H1 (cell line): ENCODE measurements around the gene SLC1A2. TPM values are rescaled to one million over a fixed set of nuclear protein-coding genes. Genes with fewer than 3 reads are reported as not detected.

Experiments used
- CTCF ChIA-PET: fragments of 300-600 bp; sonication (Branson Sonifier 250); formaldehyde crosslinking; loops from one replicate; lab custom pipeline; 2021; ENCODE audit not compliant: partially characterized antibody; lab: Charles Lee
- POLR2A ChIA-PET: fragments of 300-600 bp; sonication (Branson Sonifier 250); formaldehyde crosslinking; loops from one replicate; lab custom pipeline; 2021; ENCODE audit warnings: inconsistent platforms; ENCODE audit not compliant: partially characterized antibody; lab: Charles Lee
- DNase-seq, 2 experiments: peaks; one replicate each; pipeline versions ENCODE4 v3.0.0 to v3.0.0-alpha.2; 2010 to 2022; ENCODE audit warnings: low spot score in 2 of 2, low read depth in 1 of 2, mixed read lengths in 1 of 2
- FAIRE-seq: peaks from 2 replicates; lab custom pipeline; 2011; peaks lifted over from hg19 to GRCh38; lab: Jason Lieb, UNC
- H2AFZ ChIP-seq: 2 replicates; pipeline ENCODE4 v1.8.1; 2012; ENCODE audit warnings: low read length, inconsistent platforms
- H2AK5ac ChIP-seq: 2 replicates; pipeline ENCODE4 v1.6.1; 2013; ENCODE audit warnings: low read depth, low read length
- H2BK120ac ChIP-seq: replicated peaks from 2 replicates; pipeline ENCODE3; 2013; ENCODE audit warnings: low read depth, low read length, inconsistent platforms
- H2BK12ac ChIP-seq: 2 replicates; pipeline ENCODE4 v1.6.1; 2013; ENCODE audit warnings: low read depth, low read length
- H2BK15ac ChIP-seq: 2 replicates; pipeline ENCODE4 v1.6.1; 2013; ENCODE audit warnings: low read length
- H2BK20ac ChIP-seq: 2 replicates; pipeline ENCODE4 v1.6.1; 2013; ENCODE audit warnings: low read length
- H2BK5ac ChIP-seq: 2 replicates; pipeline ENCODE4 v1.6.1; 2013; ENCODE audit warnings: low read depth, low read length
- H3K14ac ChIP-seq: 2 replicates; pipeline ENCODE4 v1.6.1; 2013; ENCODE audit warnings: inconsistent platforms; ENCODE audit not compliant: insufficient read length
- H3K18ac ChIP-seq: 2 replicates; pipeline ENCODE4 v1.6.1; 2013; ENCODE audit warnings: low read length; ENCODE audit errors: extremely low read depth
- H3K23ac ChIP-seq: 2 replicates; pipeline ENCODE4 v1.6.1; 2013; ENCODE audit warnings: inconsistent platforms; ENCODE audit not compliant: insufficient read length
- H3K23me2 ChIP-seq: 2 replicates; pipeline ENCODE4 v1.6.1; 2013; ENCODE audit warnings: low read depth, low read length
- H3K27ac ChIP-seq: 2 replicates; pipeline ENCODE4 v1.6.1; 2011; ENCODE audit warnings: low read depth, low read length, inconsistent platforms
- H3K27me3 ChIP-seq, 4 experiments: replicated peaks in 1 of 4; 1 replicate in 1 of 4; 2 replicates in 3 of 4; pipeline versions ENCODE4 v1.6.1 to v1.8.1; 2011 to 2013; ENCODE audit warnings: low read length in 3 of 4, mild to moderate bottlenecking in 3 of 4, inconsistent platforms in 2 of 4, mixed read lengths in 2 of 4, moderate library complexity in 1 of 4; ENCODE audit not compliant: control insufficient read depth in 3 of 4, insufficient read depth in 3 of 4; ENCODE audit errors: extremely low read depth in 1 of 4
- H3K36me3 ChIP-seq, 4 experiments: 2 replicates each; pipeline versions ENCODE4 v1.6.1 to v1.8.1; 2011 to 2013; ENCODE audit warnings: mild to moderate bottlenecking in 4 of 4, low read length in 3 of 4, moderate library complexity in 2 of 4, control low read depth in 1 of 4, inconsistent platforms in 1 of 4; ENCODE audit not compliant: insufficient read depth in 4 of 4, control insufficient read depth in 2 of 4
- H3K4ac ChIP-seq: replicated peaks from 2 replicates; pipeline ENCODE3; 2013; ENCODE audit warnings: low read length, low read depth, mixed read lengths, inconsistent platforms; ENCODE audit not compliant: insufficient read length
- H3K4me1 ChIP-seq, 4 experiments: replicated peaks in 1 of 4; 1 replicate in 1 of 4; 2 replicates in 3 of 4; pipeline versions ENCODE4 v1.6.1 to v1.8.1; 2011 to 2013; ENCODE audit warnings: low read length in 3 of 4, inconsistent platforms in 2 of 4, mixed read lengths in 1 of 4; ENCODE audit not compliant: insufficient read depth in 4 of 4, control insufficient read depth in 3 of 4
- H3K4me2 ChIP-seq, 2 experiments: 2 replicates each; pipeline versions ENCODE4 v1.6.1 to v1.8.1; 2011 to 2013; ENCODE audit warnings: low read depth in 2 of 2, low read length in 2 of 2, control low read depth in 1 of 2, inconsistent platforms in 1 of 2, mild to moderate bottlenecking in 1 of 2; ENCODE audit not compliant: insufficient read depth in 1 of 2
- H3K4me3 ChIP-seq, 4 experiments: fragments of 200-600, 300-600 bp in 1 of 4; sonication (generic), shearing (Covaris generic), sonication (Bioruptor Twin) in 1 of 4; 2 replicates each; pipeline versions ENCODE4 v1.5.1 to v1.8.1; 2011 to 2016; ENCODE audit warnings: low read length in 4 of 4, low read depth in 3 of 4, control low read depth in 2 of 4, inconsistent platforms in 2 of 4, mild to moderate bottlenecking in 2 of 4, mixed read lengths in 1 of 4, moderate library complexity in 1 of 4; ENCODE audit not compliant: insufficient read depth in 2 of 4; ENCODE audit errors: extremely low read depth in 1 of 4
- H3K56ac ChIP-seq: replicated peaks from 2 replicates; pipeline ENCODE3; 2013; ENCODE audit warnings: low read depth, mild to moderate bottlenecking, mixed read lengths, low read length, inconsistent platforms; ENCODE audit not compliant: insufficient read length
- H3K79me1 ChIP-seq: 2 replicates; pipeline ENCODE4 v1.6.1; 2013; ENCODE audit warnings: low read depth, low read length, control low read depth
- H3K79me2 ChIP-seq, 2 experiments: 2 replicates each; pipeline versions ENCODE4 v1.6.1 to v1.8.1; 2012 to 2013; ENCODE audit warnings: low read length in 2 of 2, mild to moderate bottlenecking in 2 of 2, inconsistent platforms in 1 of 2; ENCODE audit not compliant: insufficient read depth in 2 of 2, control insufficient read depth in 1 of 2
- H3K9ac ChIP-seq, 4 experiments: replicated peaks in 1 of 4; 1 replicate in 1 of 4; 2 replicates in 3 of 4; pipeline versions ENCODE4 v1.6.1 to v1.8.1; 2011 to 2013; ENCODE audit warnings: low read depth in 3 of 4, low read length in 3 of 4, control low read depth in 2 of 4, mild to moderate bottlenecking in 2 of 4, moderate library complexity in 2 of 4, inconsistent platforms in 1 of 4; ENCODE audit errors: extremely low read depth in 1 of 4
- H3K9me3 ChIP-seq, 2 experiments: 2 replicates each; pipeline versions ENCODE4 v1.6.1 to v1.8.1; 2012 to 2013; ENCODE audit warnings: mild to moderate bottlenecking in 2 of 2, moderate library complexity in 2 of 2, control low read depth in 1 of 2, inconsistent platforms in 1 of 2, low read depth in 1 of 2, low read length in 1 of 2, mixed read lengths in 1 of 2; ENCODE audit not compliant: insufficient read depth in 2 of 2
- H4K20me1 ChIP-seq, 2 experiments: replicated peaks in 1 of 2; 2 replicates each; pipeline versions ENCODE3 to v1.8.1; 2011 to 2013; ENCODE audit warnings: inconsistent platforms in 2 of 2, low read length in 2 of 2, mild to moderate bottlenecking in 1 of 2; ENCODE audit not compliant: insufficient read depth in 2 of 2, control insufficient read depth in 1 of 2
- H4K5ac ChIP-seq: 2 replicates; pipeline ENCODE4 v1.6.1; 2013; ENCODE audit warnings: low read length, low read depth, mixed read lengths, inconsistent platforms; ENCODE audit not compliant: insufficient read length
- H4K8ac ChIP-seq: 2 replicates; pipeline ENCODE4 v1.8.0; 2013; ENCODE audit warnings: mild to moderate bottlenecking, moderate library complexity, low read length, inconsistent platforms; ENCODE audit not compliant: insufficient read depth; ENCODE audit errors: extremely low read depth
- H4K91ac ChIP-seq: replicated peaks from 2 replicates; pipeline ENCODE3; 2013; ENCODE audit warnings: low read length, mixed read lengths, inconsistent platforms; ENCODE audit not compliant: insufficient read length
- GABPA ChIP-seq: IDR thresholded peaks from 2 replicates; pipeline ENCODE4 v1.6.1; 2011; ENCODE audit warnings: mild to moderate bottlenecking, low read length, moderate library complexity, borderline replicate concordance; ENCODE audit not compliant: insufficient read depth
- KDM5A ChIP-seq: fragments of 200-600 bp; IDR thresholded peaks from 2 replicates; pipeline ENCODE4 v1.7.1; 2012; ENCODE audit warnings: mild to moderate bottlenecking, low read length, inconsistent platforms, mixed read lengths
- RXRA ChIP-seq: IDR thresholded peaks from 2 replicates; pipeline ENCODE4 v1.6.1; 2011; ENCODE audit warnings: low read depth, mild to moderate bottlenecking, low read length, moderate library complexity; ENCODE audit not compliant: insufficient read depth
- SRF ChIP-seq: IDR thresholded peaks from 2 replicates; pipeline ENCODE4 v1.6.1; 2011; ENCODE audit warnings: mild to moderate bottlenecking, low read depth, low read length, moderate library complexity
- TAF7 ChIP-seq: optimal IDR thresholded peaks from 2 replicates; pipeline ENCODE3; 2011; ENCODE audit warnings: low read depth, mild to moderate bottlenecking, inconsistent platforms, low read length, moderate library complexity, borderline replicate concordance
- WGBS, 2 experiments: shearing (Covaris generic) in 1 of 2; methylation state at CpG; one replicate each; pipeline versions ENCODE4 v1.1.6 to v1.1.7; 2013 to 2015; ENCODE audit warnings: low lambda C conversion rate in 2 of 2, mixed read lengths in 2 of 2, inconsistent platforms in 1 of 2, low coverage in 1 of 2, missing lambda C conversion rate in 1 of 2; ENCODE audit not compliant: insufficient replicate concordance in 2 of 2, insufficient coverage in 1 of 2, insufficient read length in 1 of 2; ENCODE audit errors: extremely low coverage in 1 of 2, missing lambda C conversion rate in 1 of 2; 5-methylcytosine and 5-hydroxymethylcytosine counted together
- polyA plus RNA-seq, 7 experiments: library from polyadenylated mRNA; depleted of rRNA in 3 of 7; stranded (reverse) in 5 of 7; unstranded in 2 of 7; fragments of >200 nt in 5 of 7; fragments of 200-250 nt in 2 of 7; gene quantifications; 1 replicate in 5 of 7; 2 replicates in 1 of 7; 4 replicates in 1 of 7; pipeline versions ENCODE4 v1.2.1 to v1.2.3, GENCODE V29; 2011 to 2013; ENCODE audit warnings: missing spikeins in 2 of 7, mixed read lengths in 2 of 7
- total RNA-seq: library from RNA; stranded (reverse); fragmentation: NEBNext Ultra II Directional; extraction: Animal tissue kit (Norgen Biotek cat#: 25700); gene quantifications from 2 replicates; pipeline ENCODE4 v1.2.1, GENCODE V29; 2021
- TF ChIP-seq, protein P1 (sequence below): IDR thresholded peaks from 2 replicates; pipeline ENCODE4 v1.6.1; 2012; ENCODE audit warnings: low read length, inconsistent platforms

Gene SLC1A2
- total and polyA plus RNA-seq, 2 of the 8 experiments (the other 6 are each of a cell fraction or from before 2014, with no cell fraction given), result 0.57 to 1.2 TPM

DNA sequence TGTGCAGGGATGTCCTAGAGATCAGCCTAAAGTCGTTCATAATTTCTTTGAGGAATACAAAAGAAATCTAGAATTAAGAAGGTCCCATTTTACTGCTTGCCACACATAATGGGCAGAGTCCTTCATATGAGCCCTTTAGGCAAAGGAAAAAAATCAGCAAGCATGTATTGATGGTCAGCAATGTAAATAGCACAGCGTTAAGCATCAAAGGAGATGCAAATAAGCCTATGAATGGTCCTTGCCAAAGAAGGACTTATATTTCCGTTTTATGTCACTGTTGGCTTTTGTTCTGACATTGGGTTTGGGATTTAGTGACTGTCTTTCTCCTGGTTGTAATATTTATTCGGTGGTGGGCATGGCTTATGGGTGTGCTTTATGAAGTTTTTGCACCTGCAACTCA, 210.6 kb downstream of the SLC1A2 start:
- Histone ChIP-seq H3K14ac (no peak overlapping the region), H2BK120ac (no peak overlapping the region), H3K9me3 (no peaks in the 10 kb centered on the region), H3K18ac (no peak overlapping the region), H3K36me3 (no peaks in the 10 kb centered on the region), H3K23ac (no peak overlapping the region), H3K27me3 (no peaks in the 10 kb centered on the region), H4K20me1 (no peaks in the 10 kb centered on the region), H2BK5ac (no peak overlapping the region), H3K56ac (no peak overlapping the region), H3K79me1 (no peaks in the 10 kb centered on the region), H2AK5ac (no peak overlapping the region), H3K27ac (no peak overlapping the region), H2BK20ac (no peak overlapping the region), H2BK15ac (no peak overlapping the region), H3K4me3 (no peak overlapping the region), H2BK12ac (no peak overlapping the region), H3K4me1 (peaks cover 0 to 6% (median 0%) of the 10 kb centered on the region in 4 experiments; a peak in 2 of 7 replicates), H3K4ac (no peak overlapping the region), H3K79me2 (no peaks in the 10 kb centered on the region), H4K8ac (no peak overlapping the region), H3K23me2 (no peaks in the 10 kb centered on the region), H3K4me2 (no peak overlapping the region), H2AFZ (no peak overlapping the region), H4K5ac (no peak overlapping the region), H4K91ac (no peak overlapping the region), H3K9ac (no peak overlapping the region)
- FAIRE-seq, result no peak
- DNase-seq, result no peak
- ChIA-PET POLR2A (no interaction called here), CTCF (no interaction called here)
- 65% methylated on average over 4 of the region's 4 CpGs; no CpG with 5 or more reads in 1 of the 2 experiments for WGBS, 2 experiments
- TF ChIP-seq TAF7 (no peak), GABPA (no peak), RXRA (no peak), KDM5A (no peak), SRF (no peak)
- TF ChIP-seq, protein P1, sequence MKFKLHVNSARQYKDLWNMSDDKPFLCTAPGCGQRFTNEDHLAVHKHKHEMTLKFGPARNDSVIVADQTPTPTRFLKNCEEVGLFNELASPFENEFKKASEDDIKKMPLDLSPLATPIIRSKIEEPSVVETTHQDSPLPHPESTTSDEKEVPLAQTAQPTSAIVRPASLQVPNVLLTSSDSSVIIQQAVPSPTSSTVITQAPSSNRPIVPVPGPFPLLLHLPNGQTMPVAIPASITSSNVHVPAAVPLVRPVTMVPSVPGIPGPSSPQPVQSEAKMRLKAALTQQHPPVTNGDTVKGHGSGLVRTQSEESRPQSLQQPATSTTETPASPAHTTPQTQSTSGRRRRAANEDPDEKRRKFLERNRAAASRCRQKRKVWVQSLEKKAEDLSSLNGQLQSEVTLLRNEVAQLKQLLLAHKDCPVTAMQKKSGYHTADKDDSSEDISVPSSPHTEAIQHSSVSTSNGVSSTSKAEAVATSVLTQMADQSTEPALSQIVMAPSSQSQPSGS, result no peak
